Duodenal mucosa (tissue), 2 donors: ENCODE data around the gene DRC7.

ENCODE experiments used
- H3K27ac ChIP-seq: one replicate; pipeline ENCODE4 v1.7.0; 2013; ENCODE audit warnings: low read depth, low read length
- H3K27me3 ChIP-seq, 2 donors: one replicate each; pipeline ENCODE4 v1.7.0; 2013; ENCODE audit warnings: low read length in 2 of 2, control low read depth in 1 of 2; ENCODE audit not compliant: insufficient read depth in 2 of 2, control insufficient read depth in 1 of 2
- H3K36me3 ChIP-seq, 2 donors: one replicate each; pipeline ENCODE4 v1.7.0; 2013; ENCODE audit warnings: low read length in 2 of 2, control low read depth in 1 of 2; ENCODE audit not compliant: insufficient read depth in 2 of 2, control insufficient read depth in 1 of 2
- H3K4me1 ChIP-seq, 2 donors: one replicate each; pipeline ENCODE4 v1.7.0; 2013; ENCODE audit warnings: low read length in 2 of 2, control low read depth in 1 of 2; ENCODE audit not compliant: insufficient read depth in 2 of 2, control insufficient read depth in 1 of 2
- H3K4me3 ChIP-seq, 2 donors: one replicate each; pipeline ENCODE4 v1.7.0; 2013; ENCODE audit warnings: low read length in 2 of 2, low read depth in 1 of 2
- H3K9ac ChIP-seq, 2 donors: one replicate each; pipeline ENCODE4 v1.7.0; 2013; ENCODE audit warnings: low read length in 2 of 2, low read depth in 1 of 2
- H3K9me3 ChIP-seq, 2 donors: one replicate each; pipeline ENCODE4 v1.7.0; 2013; ENCODE audit warnings: low read length in 2 of 2, control low read depth in 1 of 2; ENCODE audit not compliant: control insufficient read depth in 1 of 2

Gene DRC7

DNA sequence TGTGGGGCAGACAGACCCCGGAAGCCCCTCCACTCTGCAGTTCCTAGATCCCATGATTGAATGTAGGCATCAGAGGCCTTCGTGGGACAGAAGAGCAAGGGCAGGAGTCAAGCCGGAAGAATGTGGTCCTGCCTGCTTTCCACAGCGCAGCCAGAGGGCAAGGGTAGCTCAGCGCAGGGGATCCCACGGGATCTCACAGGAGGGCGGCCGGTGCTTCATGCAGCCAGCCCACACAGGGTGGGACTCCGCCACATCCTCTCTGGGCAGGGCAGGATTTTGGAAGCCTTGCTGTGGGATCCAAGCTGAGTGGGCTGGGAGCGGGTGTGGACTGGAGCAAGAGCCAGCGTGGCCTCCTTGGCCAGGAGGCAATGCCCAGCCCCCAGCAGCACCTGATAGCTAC lies 54.0 kb downstream of the DRC7 start:
- Histone ChIP-seq H3K27ac (no peak overlapping the region), H3K36me3 (peaks cover 3 to 29% of the 10 kb centered on the region in 2 donors), H3K27me3 (no peaks in the 10 kb centered on the region), H3K9ac (no peak overlapping the region), H3K4me3 (no peak overlapping the region), H3K4me1 (no peaks in the 10 kb centered on the region), H3K9me3 (no peaks in the 10 kb centered on the region)

- H3K27ac ChIP-seq, result no peak overlapping the region
- no peaks in the 10 kb centered on the region for H3K9me3 ChIP-seq
- H3K9ac ChIP-seq, result no peak overlapping the region
- no peaks in the 10 kb centered on the region for H3K27me3 ChIP-seq
- H3K4me3 ChIP-seq, result no peak overlapping the region
- peaks cover 3 to 32% of the 10 kb centered on the region in 2 donors for H3K36me3 ChIP-seq
- H3K4me1 ChIP-seq, result no peaks in the 10 kb centered on the region
Observed at GRCh38 chr16:57749101-57749692, 54.6 kb downstream of the DRC7 start.

DNA sequence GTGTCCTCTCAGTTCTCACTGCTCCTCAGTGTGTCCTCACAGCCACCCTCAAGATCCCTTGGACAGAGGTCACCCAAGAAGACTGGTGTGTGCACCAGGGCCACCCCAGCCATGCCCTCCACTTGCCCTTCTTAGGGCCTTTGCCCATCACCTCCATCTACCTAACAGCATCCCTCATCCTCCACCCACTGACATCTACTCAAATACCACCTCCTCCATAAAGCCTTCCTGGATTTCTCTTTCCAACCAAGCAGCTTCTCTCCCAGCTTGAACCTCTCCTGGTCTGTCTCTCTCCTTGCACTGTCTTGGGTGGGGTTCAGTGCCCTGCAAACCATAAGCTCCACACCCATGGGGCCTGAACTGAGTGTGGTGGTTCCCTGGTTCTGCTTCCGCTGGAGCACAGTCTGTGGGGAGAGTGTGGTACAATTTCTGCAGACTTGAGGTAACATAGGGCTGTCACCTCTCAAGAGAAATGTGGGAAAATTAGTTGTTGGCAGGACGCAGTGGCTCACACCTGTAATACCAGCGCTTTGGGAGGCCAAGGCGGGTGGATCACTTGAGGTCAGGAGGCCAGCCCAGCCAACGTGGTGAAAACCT lies 55.3 kb downstream of the DRC7 start:
- peaks cover 3 to 27% of the 10 kb centered on the region in 2 donors for H3K36me3 ChIP-seq

DNA sequence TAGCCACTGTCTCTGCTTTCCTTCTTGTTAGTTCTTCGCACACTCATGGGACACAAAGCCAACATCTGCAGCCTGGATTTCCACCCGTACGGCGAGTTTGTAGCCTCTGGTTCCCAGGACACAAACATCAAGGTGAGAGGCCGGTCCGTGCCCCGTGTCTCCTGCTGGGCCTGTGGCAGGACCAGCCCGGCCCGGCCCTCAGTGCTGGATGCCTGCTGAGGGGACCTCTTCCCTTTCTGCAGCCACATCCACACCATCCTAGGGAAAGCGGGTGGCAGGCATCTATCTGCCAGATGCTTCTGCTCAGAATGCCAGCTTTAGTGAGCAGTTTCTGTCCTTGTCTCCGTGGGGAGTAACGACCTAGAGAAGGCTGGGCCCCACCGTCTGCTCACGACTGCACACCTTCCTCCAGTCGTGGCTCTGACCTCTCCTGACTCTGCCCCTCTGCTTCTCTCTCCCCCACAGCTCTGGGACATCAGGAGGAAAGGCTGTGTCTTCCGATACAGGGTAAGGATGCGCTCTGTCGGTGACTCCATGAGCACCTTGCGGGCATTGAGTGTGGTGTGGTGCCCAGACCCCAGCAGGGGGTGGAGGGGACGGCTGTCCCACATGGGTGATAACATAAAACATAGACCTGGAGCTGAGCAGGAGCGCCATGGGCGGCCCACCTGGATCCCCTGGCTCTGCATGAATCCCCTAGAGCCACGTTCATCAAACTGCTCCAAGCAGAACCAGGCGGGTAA lies 56.4 kb downstream of the DRC7 start:
- no peaks in the 10 kb centered on the region for H3K9me3 ChIP-seq
- no peaks in the 10 kb centered on the region for H3K4me1 ChIP-seq
- no peak overlapping the region for H3K27ac ChIP-seq
- no peaks in the 10 kb centered on the region for H3K27me3 ChIP-seq
- no peak overlapping the region for H3K9ac ChIP-seq
- no peak overlapping the region for H3K4me3 ChIP-seq
- peaks cover 3 to 33% of the 10 kb centered on the region in 2 donors for H3K36me3 ChIP-seq

More for the DNA sequence above, 55.3 kb downstream of the DRC7 start:
- Histone ChIP-seq H3K9me3 (no peaks in the 10 kb centered on the region), H3K4me3 (no peak overlapping the region), H3K27me3 (no peaks in the 10 kb centered on the region), H3K9ac (no peak overlapping the region), H3K4me1 (no peaks in the 10 kb centered on the region), H3K27ac (no peak overlapping the region)

DNA sequence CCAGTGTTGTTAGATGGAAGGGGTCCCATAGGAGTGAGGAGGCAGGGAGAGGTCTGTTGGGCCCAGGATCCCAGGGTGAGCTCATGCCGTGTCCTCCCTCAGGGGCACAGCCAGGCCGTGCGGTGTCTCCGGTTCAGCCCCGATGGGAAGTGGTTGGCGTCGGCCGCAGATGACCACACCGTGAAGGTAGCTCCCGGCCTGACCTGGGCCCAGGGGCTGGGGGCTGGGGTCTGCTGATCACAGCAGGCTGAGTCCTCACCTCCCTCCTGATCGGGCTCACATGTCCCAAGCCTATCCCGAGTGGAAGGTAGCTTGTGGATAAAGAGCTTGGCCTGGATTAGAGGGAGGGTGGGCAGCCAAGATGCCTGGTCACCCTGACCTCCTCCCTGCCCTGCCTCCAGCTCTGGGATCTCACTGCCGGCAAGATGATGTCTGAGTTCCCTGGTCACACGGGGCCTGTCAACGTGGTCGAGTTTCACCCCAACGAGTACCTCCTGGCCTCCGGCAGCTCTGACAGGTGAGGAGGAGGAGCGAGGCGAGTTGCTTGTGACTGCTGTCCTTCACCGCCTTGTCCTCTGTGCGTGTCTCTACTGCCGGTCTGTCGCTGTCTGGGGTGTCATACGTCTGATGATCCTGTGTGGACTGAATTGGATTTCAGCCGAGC lies 57.1 kb downstream of the DRC7 start:
- H3K4me3 ChIP-seq, result no peak overlapping the region
- no peaks in the 10 kb centered on the region for H3K4me1 ChIP-seq
- H3K36me3 ChIP-seq, result peaks cover 3 to 38% of the 10 kb centered on the region in 2 donors
- no peak overlapping the region for H3K27ac ChIP-seq
- no peaks in the 10 kb centered on the region for H3K27me3 ChIP-seq
- no peak overlapping the region for H3K9ac ChIP-seq
- no peaks in the 10 kb centered on the region for H3K9me3 ChIP-seq

DNA sequence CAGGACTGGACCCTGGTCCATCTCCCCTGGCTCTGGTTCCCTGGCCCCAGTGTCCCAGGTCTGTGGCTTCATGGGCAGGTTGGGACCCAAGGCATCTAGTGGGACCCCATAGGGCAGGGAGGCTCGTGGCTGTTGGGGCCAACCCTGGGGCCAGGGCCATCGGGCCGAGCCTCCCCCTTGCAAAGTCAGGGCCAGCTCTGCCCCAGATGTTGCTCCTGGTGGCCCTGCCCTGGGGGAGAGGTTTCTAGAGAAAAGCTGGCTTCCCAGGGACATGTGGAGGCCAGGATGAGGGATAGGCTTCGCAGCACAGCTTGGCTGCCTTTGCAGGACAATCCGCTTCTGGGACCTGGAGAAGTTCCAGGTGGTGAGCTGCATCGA lies 57.6 kb downstream of the DRC7 start:
- Histone ChIP-seq H3K4me3 (no peak overlapping the region), H3K27me3 (no peaks in the 10 kb centered on the region), H3K9me3 (no peaks in the 10 kb centered on the region), H3K4me1 (no peaks in the 10 kb centered on the region), H3K36me3 (peaks cover 3 to 39% of the 10 kb centered on the region in 2 donors), H3K9ac (no peak overlapping the region), H3K27ac (no peak overlapping the region)

DNA sequence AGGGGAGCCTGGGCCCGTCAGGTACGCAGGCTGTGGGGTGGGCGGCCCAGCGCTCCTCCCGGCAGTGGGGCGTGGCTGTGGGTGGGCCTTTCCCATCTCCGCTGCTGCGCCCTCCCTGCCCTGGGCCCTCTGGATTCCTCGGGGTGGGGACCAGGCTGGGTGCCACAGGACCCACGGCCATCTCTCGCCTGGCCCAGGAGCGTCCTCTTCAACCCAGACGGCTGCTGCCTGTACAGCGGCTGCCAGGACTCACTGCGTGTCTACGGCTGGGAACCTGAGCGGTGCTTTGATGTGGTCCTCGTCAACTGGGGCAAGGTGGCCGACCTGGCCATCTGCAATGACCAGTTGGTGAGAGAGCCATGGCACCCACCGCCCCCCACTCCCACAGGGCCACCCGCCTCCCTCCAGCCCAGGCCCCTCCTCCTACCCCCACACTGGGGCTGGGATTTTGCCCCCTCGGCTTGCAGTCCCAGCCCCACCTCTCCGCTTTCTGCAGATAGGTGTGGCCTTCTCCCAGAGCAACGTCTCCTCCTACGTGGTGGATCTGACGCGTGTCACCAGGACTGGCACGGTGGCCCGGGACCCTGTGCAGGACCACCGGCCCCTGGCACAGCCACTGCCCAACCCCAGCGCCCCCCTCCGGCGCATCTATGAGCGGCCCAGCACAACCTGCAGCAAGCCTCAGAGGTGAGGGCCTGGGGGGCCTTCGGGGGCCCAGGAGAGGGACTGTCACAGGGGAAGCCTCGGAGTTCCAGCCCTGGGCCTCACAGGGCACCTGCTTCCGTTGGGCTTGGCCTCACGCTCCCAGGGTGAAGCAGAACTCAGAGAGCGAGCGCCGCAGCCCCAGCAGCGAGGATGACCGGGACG lies 58.2 kb downstream of the DRC7 start:
- H3K27me3 ChIP-seq, result no peaks in the 10 kb centered on the region
- H3K9ac ChIP-seq, result no peak overlapping the region
- no peaks in the 10 kb centered on the region for H3K9me3 ChIP-seq
- H3K4me1 ChIP-seq, result peaks cover 0 to 4% of the 10 kb centered on the region in 2 donors
- H3K27ac ChIP-seq, result no peak overlapping the region
- no peak overlapping the region for H3K4me3 ChIP-seq
- H3K36me3 ChIP-seq, result peaks cover 3 to 40% of the 10 kb centered on the region in 2 donors

DNA sequence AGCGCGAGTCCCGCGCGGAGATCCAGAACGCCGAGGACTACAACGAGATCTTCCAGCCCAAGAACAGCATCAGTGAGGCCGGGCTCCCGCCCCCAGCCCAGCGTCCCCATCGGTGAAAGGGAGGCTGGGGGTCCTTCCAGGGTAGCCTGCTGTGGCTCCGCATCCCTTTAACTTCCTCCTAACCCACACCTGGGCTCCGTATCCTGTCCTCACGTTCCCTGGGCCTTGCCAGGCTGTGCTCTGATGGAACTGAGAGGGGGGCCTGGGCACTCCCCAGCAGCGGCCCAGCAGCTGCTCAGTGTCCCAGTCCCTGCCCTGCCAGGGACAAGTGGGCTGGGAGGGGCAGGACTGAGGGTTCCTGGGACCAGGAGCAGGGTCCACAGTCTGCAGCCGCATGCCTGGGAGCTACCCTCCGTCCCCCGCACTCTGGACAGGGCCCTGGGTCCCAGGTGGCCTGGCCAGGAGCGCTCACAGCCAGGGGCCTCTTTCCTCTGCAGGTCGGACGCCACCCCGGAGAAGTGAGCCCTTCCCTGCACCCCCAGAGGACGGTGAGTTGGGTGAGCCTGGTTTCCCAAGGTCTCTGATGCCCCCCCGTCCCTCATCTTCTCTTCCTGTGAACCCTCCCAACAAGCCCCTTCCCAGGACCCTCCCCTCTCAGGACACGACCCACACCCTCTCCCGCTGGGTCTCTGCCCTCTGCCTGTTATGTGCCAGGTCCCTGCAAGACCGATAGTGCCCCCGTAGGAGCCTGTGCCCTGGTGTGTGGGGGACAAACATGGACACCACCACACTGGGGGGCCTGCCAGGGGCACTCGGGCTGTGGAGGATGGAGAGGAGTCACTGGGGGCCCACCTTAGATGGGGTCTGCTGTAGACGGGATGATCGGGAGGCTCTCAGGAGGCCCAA lies 59.1 kb downstream of the DRC7 start:
- H3K36me3 ChIP-seq, result peaks cover 3 to 42% of the 10 kb centered on the region in 2 donors
- no peaks in the 10 kb centered on the region for H3K9me3 ChIP-seq
- no peaks in the 10 kb centered on the region for H3K27me3 ChIP-seq
- H3K4me3 ChIP-seq, result no peak overlapping the region
- H3K9ac ChIP-seq, result no peak overlapping the region
- H3K4me1 ChIP-seq, result peaks cover 0 to 4% of the 10 kb centered on the region in 2 donors
- H3K27ac ChIP-seq, result no peak overlapping the region
